BJ (cell line): ENCODE results near the gene LPO. TPM values are rescaled to one million over a fixed set of nuclear protein-coding genes. Genes with fewer than 3 reads are reported as not detected.

Experiments used
- CTCF ChIA-PET: fragments of 350-600 bp; formaldehyde crosslinking; extraction: SDS; loops from one replicate; lab custom pipeline; 2021; ENCODE audit warnings: antibody characterized with exemption, inconsistent platforms; lab: Yijun Ruan, JAX
- POLR2A ChIA-PET: fragments of 300-600 bp; sonication (Branson Sonifier 250); formaldehyde crosslinking; extraction: SDS; loops from one replicate; lab custom pipeline; 2021; ENCODE audit warnings: antibody characterized with exemption; lab: Charles Lee
- DNase-seq: peaks from one replicate; pipeline ENCODE4 v3.0.0-alpha.2; 2011; ENCODE audit warnings: low read depth
- H3K27me3 ChIP-seq: 2 replicates; pipeline ENCODE4 v1.6.0; 2011; ENCODE audit warnings: low read length; ENCODE audit not compliant: control insufficient read depth, insufficient read depth
- H3K36me3 ChIP-seq: 2 replicates; pipeline ENCODE4 v1.5.1; 2011; ENCODE audit warnings: low read length; ENCODE audit not compliant: control insufficient read depth, insufficient read depth
- H3K4me3 ChIP-seq: 2 replicates; pipeline ENCODE4 v1.5.1; 2011; ENCODE audit warnings: low read depth, mild to moderate bottlenecking, control low read depth, low read length
- polyA plus RNA-seq: library from polyadenylated mRNA; depleted of rRNA; stranded (reverse); fragments of >200 nt; gene quantifications from 2 replicates; pipeline ENCODE4 v1.2.3, GENCODE V29; 2011
- TF ChIP-seq, protein P1 (sequence below): IDR thresholded peaks from 2 replicates; pipeline ENCODE4 v1.5.1; 2011; ENCODE audit warnings: low read depth, mild to moderate bottlenecking, control low read depth, inconsistent platforms, low read length, moderate library complexity; ENCODE audit not compliant: insufficient read depth

LPO gene
- polyA plus RNA-seq, 1 experiment = 0.07 TPM

- Histone ChIP-seq H3K27me3 (peaks cover 6% of the 10 kb centered on the region), H3K4me3 (peak overlapping the region; percentile 55), H3K36me3 (no peaks in the 10 kb centered on the region)
- DNase-seq = no peak
- TF ChIP-seq, protein P1, sequence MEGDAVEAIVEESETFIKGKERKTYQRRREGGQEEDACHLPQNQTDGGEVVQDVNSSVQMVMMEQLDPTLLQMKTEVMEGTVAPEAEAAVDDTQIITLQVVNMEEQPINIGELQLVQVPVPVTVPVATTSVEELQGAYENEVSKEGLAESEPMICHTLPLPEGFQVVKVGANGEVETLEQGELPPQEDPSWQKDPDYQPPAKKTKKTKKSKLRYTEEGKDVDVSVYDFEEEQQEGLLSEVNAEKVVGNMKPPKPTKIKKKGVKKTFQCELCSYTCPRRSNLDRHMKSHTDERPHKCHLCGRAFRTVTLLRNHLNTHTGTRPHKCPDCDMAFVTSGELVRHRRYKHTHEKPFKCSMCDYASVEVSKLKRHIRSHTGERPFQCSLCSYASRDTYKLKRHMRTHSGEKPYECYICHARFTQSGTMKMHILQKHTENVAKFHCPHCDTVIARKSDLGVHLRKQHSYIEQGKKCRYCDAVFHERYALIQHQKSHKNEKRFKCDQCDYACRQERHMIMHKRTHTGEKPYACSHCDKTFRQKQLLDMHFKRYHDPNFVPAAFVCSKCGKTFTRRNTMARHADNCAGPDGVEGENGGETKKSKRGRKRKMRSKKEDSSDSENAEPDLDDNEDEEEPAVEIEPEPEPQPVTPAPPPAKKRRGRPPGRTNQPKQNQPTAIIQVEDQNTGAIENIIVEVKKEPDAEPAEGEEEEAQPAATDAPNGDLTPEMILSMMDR = peak; percentile 94
- ChIA-PET POLR2A (no interaction called here), CTCF (interaction anchor here (0.6 to 4.5 kb wide), 36 partner anchors 8 to 208 kb away, joined by 3 to 50 read pairs (median 4); partner anchors contain the start of genes LPO, MKS1, RNF43 and SUPT4H1)
Observed at GRCh38 chr17:58249270-58250133, 11.1 kb downstream of the LPO start.

GRCh38 chr17:58250344-58251011 is 12.1 kb downstream of the LPO start:
- H3K4me3 ChIP-seq = no peak overlapping the region
- CTCF ChIA-PET = interaction anchor here (0.6 to 4.5 kb wide), 26 partner anchors 8 to 209 kb away, joined by 3 to 50 read pairs (median 4); partner anchors contain the start of genes LPO, MKS1 and RNF43
- H3K36me3 ChIP-seq = no peaks in the 10 kb centered on the region
- no peak for DNase-seq
- TF ChIP-seq, protein P1 = no peak
- POLR2A ChIA-PET = no interaction called here
- H3K27me3 ChIP-seq = peaks cover 7% of the 10 kb centered on the region

DNA sequence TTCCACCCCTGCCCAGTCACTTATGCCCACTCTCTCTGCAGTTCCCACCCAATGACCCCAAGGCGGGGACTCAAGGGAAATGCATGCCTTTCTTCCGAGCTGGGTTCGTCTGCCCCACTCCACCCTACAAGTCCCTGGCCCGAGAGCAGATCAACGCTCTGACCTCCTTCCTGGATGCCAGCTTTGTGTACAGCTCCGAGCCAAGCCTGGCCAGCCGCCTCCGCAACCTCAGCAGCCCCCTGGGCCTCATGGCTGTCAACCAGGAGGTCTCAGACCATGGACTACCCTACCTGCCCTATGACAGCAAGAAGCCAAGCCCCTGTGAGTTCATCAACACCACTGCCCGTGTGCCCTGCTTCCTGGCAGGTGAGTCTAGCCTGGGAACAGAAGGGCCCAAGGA is 13.8 kb downstream of the LPO start:
- Histone ChIP-seq H3K4me3 (no peak overlapping the region), H3K36me3 (no peaks in the 10 kb centered on the region), H3K27me3 (peaks cover 7% of the 10 kb centered on the region)
- ChIA-PET CTCF (no interaction called here), POLR2A (no interaction called here)
- DNase-seq = no peak
- TF ChIP-seq, protein P1 = no peak

DNA sequence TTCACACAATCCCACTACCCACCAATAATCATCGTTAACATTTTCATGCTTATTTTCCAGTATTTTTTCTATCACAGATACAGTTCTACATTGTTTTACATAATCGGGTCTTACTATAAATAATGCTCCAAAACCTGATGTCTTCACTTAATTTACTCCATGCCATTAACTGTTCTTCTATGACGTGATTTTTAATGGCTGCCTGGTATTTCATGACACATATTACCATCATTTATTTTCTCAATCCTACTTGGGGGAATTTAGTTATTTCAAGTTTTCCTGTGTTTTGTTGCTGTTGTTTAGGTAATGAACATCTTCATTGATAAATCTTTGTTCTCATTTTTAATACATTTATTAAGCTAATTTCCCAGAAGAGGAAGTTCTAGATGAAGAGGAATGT is 14.7 kb downstream of the LPO start:
- DNase-seq = no peak
- H3K27me3 ChIP-seq = peaks cover 7% of the 10 kb centered on the region
- CTCF ChIA-PET = no interaction called here
- POLR2A ChIA-PET = no interaction called here
- H3K4me3 ChIP-seq = no peak overlapping the region
- TF ChIP-seq, protein P1 = no peak
- no peaks in the 10 kb centered on the region for H3K36me3 ChIP-seq

DNA sequence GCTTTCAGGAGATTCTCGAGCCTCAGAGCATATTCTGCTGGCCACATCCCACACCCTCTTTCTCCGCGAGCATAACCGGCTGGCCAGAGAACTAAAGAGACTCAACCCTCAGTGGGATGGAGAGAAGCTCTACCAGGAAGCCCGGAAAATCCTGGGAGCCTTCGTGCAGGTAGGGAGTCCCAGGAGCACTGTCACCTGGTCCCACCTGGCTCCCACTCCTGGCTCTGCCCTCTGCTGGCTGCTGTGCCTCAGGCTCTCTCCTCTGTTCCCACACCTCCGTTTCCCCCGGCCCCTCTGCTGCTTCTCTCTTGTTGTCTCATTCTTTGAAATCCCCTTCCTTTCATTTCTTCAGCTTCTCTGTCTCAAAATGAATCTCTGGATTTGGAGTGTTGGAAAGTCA is 16.4 kb downstream of the LPO start:
- no peaks in the 10 kb centered on the region for H3K36me3 ChIP-seq
- no peak overlapping the region for H3K4me3 ChIP-seq
- no peak for DNase-seq
- TF ChIP-seq, protein P1 = no peak
- POLR2A ChIA-PET = no interaction called here
- CTCF ChIA-PET = no interaction called here
- H3K27me3 ChIP-seq = peaks cover 4% of the 10 kb centered on the region; the same call in 1 of the 2 replicates
